HG03565 (cell line): ENCODE data around the gene PLCB3.
A peak's percentile ranks its signal among the peaks of the same experiment; 100 is the strongest.

Source experiments
- ATAC-seq: cut with Tn5 transposase; IDR thresholded peaks from one replicate; pipeline ENCODE4 v1.9.1; 2021; ENCODE audit warnings: mild to moderate bottlenecking, moderate library complexity; ENCODE audit not compliant: unreplicated experiment

The PLCB3 gene

DNA sequence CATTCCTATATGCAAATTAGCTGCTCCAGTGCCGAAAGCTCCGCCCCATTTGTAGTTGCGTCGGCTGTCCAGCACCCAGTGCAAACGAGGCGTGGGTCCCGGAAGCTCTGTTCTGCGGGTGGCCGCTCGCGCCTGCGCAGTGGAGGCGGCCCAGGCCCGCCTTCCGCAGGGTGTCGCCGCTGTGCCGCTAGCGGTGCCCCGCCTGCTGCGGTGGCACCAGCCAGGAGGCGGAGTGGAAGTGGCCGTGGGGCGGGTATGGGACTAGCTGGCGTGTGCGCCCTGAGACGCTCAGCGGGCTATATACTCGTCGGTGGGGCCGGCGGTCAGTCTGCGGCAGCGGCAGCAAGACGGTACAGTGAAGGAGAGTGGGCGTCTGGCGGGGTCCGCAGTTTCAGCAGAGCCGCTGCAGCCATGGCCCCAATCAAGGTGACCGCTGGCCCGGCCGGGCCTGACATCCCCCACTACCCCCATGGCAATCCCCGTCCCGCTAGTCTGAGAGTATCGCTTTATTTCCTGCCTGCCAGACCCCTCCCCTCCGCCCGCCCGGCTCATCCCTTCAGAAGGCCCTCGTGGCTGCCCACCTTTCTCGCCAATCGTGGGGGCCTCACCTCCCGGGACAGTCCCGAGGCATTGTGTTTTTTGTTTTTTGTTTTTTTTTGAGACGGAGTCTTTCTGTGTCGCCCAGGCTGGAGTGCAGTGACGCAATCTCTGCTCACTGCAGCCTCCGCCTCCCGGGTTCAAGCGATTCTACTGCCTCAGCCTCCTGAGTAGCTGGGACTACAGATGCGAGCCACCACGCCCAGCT is 66.8 kb downstream of the PLCB3 start, which contains the start of gene PRDX5:
Gene PRDX5, plus strand, starts transcription at position 161 of the 805 bp plus-strand sequence. Its CDS starts 95 bp downstream, at position 256.
- ATAC-seq, result peak; percentile 72
